Endothelial cell of umbilical vein (primary cell): ENCODE results near the gene SCYL3. TPM values are rescaled to one million over a fixed set of nuclear protein-coding genes. Genes with fewer than 3 reads are reported as not detected.

Experiments
- BruUV-seq: library from RNA; stranded (reverse); fragments of 400-500 nt; replicated peaks from 2 replicates; lab custom pipeline; 2021; lab: Mats Ljungman, UMichigan
- CTCF ChIA-PET: fragments of 300-600, 350-600 bp; sonication (Branson Sonifier 250); formaldehyde crosslinking; loops from one replicate; lab custom pipeline; 2021; ENCODE audit warnings: antibody characterized with exemption, inconsistent platforms; lab: Charles Lee
- POLR2A ChIA-PET: fragments of 300-600, 350-600 bp; sonication (Branson Sonifier 250); formaldehyde crosslinking; loops from one replicate; lab custom pipeline; 2021; ENCODE audit warnings: antibody characterized with exemption, inconsistent platforms; lab: Charles Lee
- DNase-seq: peaks from one replicate; pipeline ENCODE4 v3.0.0-alpha.2; 2011; ENCODE audit warnings: low read depth, low spot score
- FAIRE-seq: peaks from 2 replicates; lab custom pipeline; 2011; peaks lifted over from hg19 to GRCh38; lab: Jason Lieb, UNC
- H2AFZ ChIP-seq: 2 replicates; pipeline ENCODE4 v1.6.0; 2012; ENCODE audit warnings: low read depth, low read length, control low read depth, inconsistent platforms
- H3K27ac ChIP-seq: 2 replicates; pipeline ENCODE4 v1.5.1; 2011; ENCODE audit warnings: low read depth, mild to moderate bottlenecking, control low read depth, low read length, moderate library complexity; ENCODE audit not compliant: insufficient read depth
- H3K27me3 ChIP-seq, 2 experiments: 2 replicates each; pipeline versions ENCODE4 v1.6.0 to v1.6.1; 2011; ENCODE audit warnings: low read length in 2 of 2, mixed read lengths in 1 of 2; ENCODE audit not compliant: control insufficient read depth in 2 of 2, insufficient read depth in 2 of 2
- H3K36me3 ChIP-seq, 2 experiments: 2 replicates in 1 of 2; 3 replicates in 1 of 2; pipeline ENCODE4 v1.5.1; 2011; ENCODE audit warnings: low read length in 2 of 2, mild to moderate bottlenecking in 1 of 2, moderate library complexity in 1 of 2; ENCODE audit not compliant: control insufficient read depth in 2 of 2, insufficient read depth in 2 of 2; ENCODE audit errors: extremely low read depth in 1 of 2
- H3K4me1 ChIP-seq: 3 replicates; pipeline ENCODE4 v1.5.1; 2011; ENCODE audit warnings: mild to moderate bottlenecking, low read length; ENCODE audit not compliant: control insufficient read depth, insufficient read depth; ENCODE audit errors: extremely low read depth
- H3K4me2 ChIP-seq: 2 replicates; pipeline ENCODE4 v1.6.1; 2011; ENCODE audit warnings: low read length, control low read depth, mixed read lengths; ENCODE audit not compliant: insufficient read depth
- H3K4me3 ChIP-seq, 3 experiments: fragments of 200-600 bp in 1 of 3; sonication (generic), shearing (Covaris generic) in 1 of 3; replicated peaks in 1 of 3; 2 replicates each; pipeline ENCODE4 v1.5.1; 2011 to 2016; ENCODE audit warnings: control low read depth in 3 of 3, low read length in 3 of 3, mild to moderate bottlenecking in 2 of 3, inconsistent platforms in 1 of 3, low read depth in 1 of 3, moderate library complexity in 1 of 3; ENCODE audit not compliant: insufficient read depth in 1 of 3
- H3K79me2 ChIP-seq: 2 replicates; pipeline ENCODE4 v1.6.0; 2012; ENCODE audit warnings: low read length, inconsistent platforms; ENCODE audit not compliant: control insufficient read depth, insufficient read depth
- H3K9ac ChIP-seq: replicated peaks from 2 replicates; pipeline ENCODE3; 2011; ENCODE audit warnings: low read length, control low read depth; ENCODE audit not compliant: insufficient read depth; ENCODE audit errors: extremely low read depth
- H3K9me1 ChIP-seq: replicated peaks from 3 replicates; pipeline ENCODE4 v1.6.0; 2011; ENCODE audit warnings: mild to moderate bottlenecking, low read length; ENCODE audit not compliant: control insufficient read depth, insufficient read depth; ENCODE audit errors: extremely low read depth
- H3K9me3 ChIP-seq: replicated peaks from 2 replicates; pipeline ENCODE4 v1.5.1; 2012; ENCODE audit warnings: low read length, inconsistent platforms; ENCODE audit not compliant: control insufficient read depth, insufficient read depth
- H4K20me1 ChIP-seq: replicated peaks from 2 replicates; pipeline ENCODE3; 2011; ENCODE audit warnings: mild to moderate bottlenecking, low read length; ENCODE audit not compliant: control insufficient read depth, insufficient read depth; ENCODE audit errors: extremely low read depth
- CTCF ChIP-seq, 2 donors: IDR thresholded peaks; 1 replicate in 1 of 2; 2 replicates in 1 of 2; pipeline ENCODE4 v1.5.1; 2011; ENCODE audit warnings: low read length in 2 of 2, mild to moderate bottlenecking in 2 of 2, moderate library complexity in 2 of 2, control low read depth in 1 of 2, inconsistent platforms in 1 of 2, low read depth in 1 of 2; ENCODE audit not compliant: insufficient read depth in 1 of 2; ENCODE audit errors: extremely low read depth in 1 of 2
- FOS ChIP-seq: IDR thresholded peaks from 2 replicates; pipeline ENCODE4 v1.6.1; 2011; ENCODE audit warnings: mild to moderate bottlenecking, low read length, moderate library complexity, borderline replicate concordance; ENCODE audit not compliant: insufficient read depth
- GATA2 ChIP-seq: IDR thresholded peaks from 2 replicates; pipeline ENCODE4 v1.7.0; 2011; ENCODE audit warnings: low read depth, mild to moderate bottlenecking, moderate library complexity, mixed read lengths, low read length; ENCODE audit not compliant: insufficient read length, insufficient read depth
- POLR2A ChIP-seq: IDR thresholded peaks from 2 replicates; pipeline ENCODE4 v1.6.1; 2012; ENCODE audit warnings: low read depth, mild to moderate bottlenecking, control low read depth, low read length
- POLR2AphosphoS5 ChIP-seq: IDR thresholded peaks from 2 replicates; pipeline ENCODE4 v1.6.1; 2012; ENCODE audit warnings: low read depth, mild to moderate bottlenecking, control low read depth, low read length, moderate library complexity; ENCODE audit not compliant: insufficient read depth
- dilution Hi-C: fragments of 300-500 bp; cut with MboI; formaldehyde crosslinking; loops from one replicate; pipeline ENCODE4 v1.15.0; 2019; ENCODE audit warnings: low sequenced_read_pairs; ENCODE audit not compliant: extremely low pct_ligation_motif_present
- intact Hi-C: fragments of 100-400 bp; cut with micrococcal nuclease; formaldehyde crosslinking; loops from one replicate; pipeline ENCODE4 v1.10.0; 2022
- polyA plus RNA-seq, 4 experiments: library from polyadenylated mRNA; depleted of rRNA in 3 of 4; stranded (reverse) in 3 of 4; unstranded in 1 of 4; fragments of >200 nt; gene quantifications; 2 replicates each; pipeline versions ENCODE4 v1.2.1 to v1.2.3, GENCODE V29; 2011 to 2012; ENCODE audit warnings: missing spikeins in 1 of 4
- total RNA-seq: library from RNA; stranded (reverse); gene quantifications from 2 replicates; pipeline ENCODE4 v1.2.3, GENCODE V29; 2021

Gene SCYL3
- total and polyA plus RNA-seq, 2 donors (not counting 3 experiments of a cell fraction or from before 2014, with no cell fraction given) = 3.3 to 6.2 TPM

GRCh38 chr1:169882039-169882511 lies 11.6 kb downstream of the SCYL3 start:
- Histone ChIP-seq H3K36me3 (peaks cover 0 to 2% of the 10 kb centered on the region in 2 experiments), H3K4me2 (no peak overlapping the region), H3K4me1 (no peaks in the 10 kb centered on the region), H2AFZ (no peak overlapping the region), H3K4me3 (no peak overlapping the region), H3K9me1 (no peaks in the 10 kb centered on the region), H3K9me3 (no peaks in the 10 kb centered on the region), H3K27ac (no peak overlapping the region), H4K20me1 (no peaks in the 10 kb centered on the region), H3K9ac (no peak overlapping the region), H3K79me2 (no peaks in the 10 kb centered on the region), H3K27me3 (no peaks in the 10 kb centered on the region)
- ChIA-PET POLR2A (no interaction called here), CTCF (no interaction called here)
- no TSS peak for BruUV-seq
- dilution Hi-C loops = no loop called here
- FAIRE-seq (no peak), DNase-seq (no peak)
- intact Hi-C loops = no loop called here
- TF ChIP-seq FOS = no peak
- TF ChIP-seq POLR2A = no peak
- no peak for TF ChIP-seq POLR2AphosphoS5
- TF ChIP-seq CTCF (IDR thresholded peaks at IDR 0.05; ENCODE audit: extremely low read depth in 1 of 2, insufficient read depth in 1 of 2, low read depth in 1 of 2, low read length in 2 of 2) = no peak
- no peak for TF ChIP-seq GATA2
